Stimulated activated CD8-positive, alpha-beta memory T cell treated with anti-CD3 and anti-CD28 coated beads, Interleukin-12 subunit alpha, Interleukin-12 subunit beta, amount 100 ng/mL, for 24 hours (primary cell): ENCODE results near the gene SORL1.
"Not testable (repeated sequence)": the region's sequence is repeated elsewhere in the genome, so short reads cannot be mapped to it uniquely, and the experiment has no call there.

ENCODE experiments used
- DNase-seq: peaks from one replicate; pipeline ENCODE4 v3.0.0-alpha.2; 2020; ENCODE audit errors: extremely low read depth

The SORL1 gene

DNA sequence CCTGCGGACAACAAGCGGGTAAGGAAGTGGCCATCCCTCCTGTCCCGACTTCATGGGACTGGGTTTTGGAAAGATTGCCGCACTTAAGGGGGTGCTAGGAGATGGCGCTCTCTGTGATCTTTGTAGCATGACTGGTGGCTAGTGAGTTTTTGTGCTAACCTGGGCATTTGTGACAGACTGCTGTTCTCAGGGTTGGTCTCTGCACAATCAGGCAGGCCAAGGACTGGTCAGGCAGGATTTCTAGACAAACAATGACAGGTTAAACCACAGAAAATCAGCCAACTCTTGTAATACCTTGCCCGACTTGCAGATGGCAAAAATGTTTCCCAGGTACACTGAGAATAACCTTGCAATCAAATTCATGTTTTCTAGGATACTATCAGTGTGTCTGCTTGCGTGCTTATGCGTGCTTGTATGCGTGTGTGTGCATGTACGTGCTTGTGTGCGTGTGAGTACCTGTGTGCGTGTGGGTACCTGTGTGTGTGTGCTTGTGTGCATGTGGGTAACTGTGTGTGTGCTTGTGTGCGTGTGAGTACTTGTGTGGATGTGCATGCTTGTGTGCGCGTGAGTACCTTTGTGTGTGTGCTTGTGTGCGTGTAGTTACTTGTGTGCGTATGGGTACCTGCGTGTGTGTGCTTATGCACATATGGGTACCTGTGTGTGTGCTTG is 26.2 kb downstream of the SORL1 start:
- DNase-seq = no peak

DNA sequence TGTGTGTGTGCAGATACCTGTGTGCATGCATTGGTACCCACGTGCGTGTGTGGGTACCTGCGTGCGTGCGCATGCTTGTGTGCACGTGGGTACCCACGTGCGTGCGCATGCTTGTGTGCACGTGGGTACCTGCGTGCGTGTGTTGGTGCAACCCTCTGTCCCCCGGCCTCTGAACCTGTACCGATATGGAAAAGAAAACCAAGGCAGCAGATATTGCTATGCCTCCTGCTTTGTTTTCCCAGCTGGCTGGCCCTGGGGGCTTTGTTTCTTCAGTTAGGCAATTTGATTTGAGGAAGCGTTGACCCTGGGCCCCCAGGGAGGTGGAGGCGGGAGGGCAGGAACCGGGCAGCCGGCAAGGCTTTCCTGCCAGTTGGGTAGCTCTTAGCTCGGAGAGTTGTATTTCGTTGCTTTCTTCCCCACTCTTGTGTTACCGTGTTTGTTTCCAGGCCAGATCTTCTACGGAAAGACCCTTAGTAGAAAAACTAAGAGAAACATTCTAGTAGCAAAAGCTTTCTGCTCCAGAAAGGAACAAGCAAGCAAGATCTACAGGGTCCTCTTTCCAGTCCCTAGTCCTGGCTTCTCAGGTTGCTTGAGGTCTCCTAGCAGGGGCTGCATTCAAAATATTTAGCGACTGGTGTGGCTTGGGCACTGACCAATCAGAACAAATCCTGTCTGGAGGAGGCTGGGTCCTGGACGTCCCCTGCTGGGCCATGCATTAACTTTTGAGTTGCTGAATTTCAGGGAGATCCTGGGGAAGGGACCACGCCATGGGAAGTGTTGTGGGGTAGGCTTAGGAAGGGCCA is 27.0 kb downstream of the SORL1 start:
- DNase-seq = no peak

DNA sequence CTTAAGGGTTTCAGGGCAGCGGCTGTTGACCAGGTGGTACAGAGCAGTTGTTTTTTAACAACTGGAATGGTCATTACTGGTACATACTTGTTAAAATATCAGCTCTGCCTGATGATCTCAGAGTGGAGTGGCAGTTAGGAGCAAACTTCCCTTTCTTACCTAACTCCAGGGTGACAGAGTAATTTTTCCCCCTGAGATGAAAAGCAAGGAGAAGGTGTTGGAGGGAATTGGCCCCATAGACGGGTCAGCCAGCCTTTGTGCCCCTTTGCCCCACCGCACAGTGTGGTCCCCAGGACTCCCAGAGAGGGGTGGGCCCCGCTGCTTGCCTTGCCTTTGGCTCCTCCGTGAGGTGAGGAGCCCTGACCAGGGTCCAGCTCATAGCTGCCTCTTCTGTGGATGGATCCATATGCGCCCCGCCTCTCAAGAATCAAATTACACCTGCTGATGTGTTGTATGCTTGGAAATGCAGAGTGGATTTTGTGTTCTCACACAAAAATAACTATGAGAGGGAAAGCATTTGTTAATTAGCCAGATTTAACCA is 27.7 kb downstream of the SORL1 start:
- no peak for DNase-seq

DNA sequence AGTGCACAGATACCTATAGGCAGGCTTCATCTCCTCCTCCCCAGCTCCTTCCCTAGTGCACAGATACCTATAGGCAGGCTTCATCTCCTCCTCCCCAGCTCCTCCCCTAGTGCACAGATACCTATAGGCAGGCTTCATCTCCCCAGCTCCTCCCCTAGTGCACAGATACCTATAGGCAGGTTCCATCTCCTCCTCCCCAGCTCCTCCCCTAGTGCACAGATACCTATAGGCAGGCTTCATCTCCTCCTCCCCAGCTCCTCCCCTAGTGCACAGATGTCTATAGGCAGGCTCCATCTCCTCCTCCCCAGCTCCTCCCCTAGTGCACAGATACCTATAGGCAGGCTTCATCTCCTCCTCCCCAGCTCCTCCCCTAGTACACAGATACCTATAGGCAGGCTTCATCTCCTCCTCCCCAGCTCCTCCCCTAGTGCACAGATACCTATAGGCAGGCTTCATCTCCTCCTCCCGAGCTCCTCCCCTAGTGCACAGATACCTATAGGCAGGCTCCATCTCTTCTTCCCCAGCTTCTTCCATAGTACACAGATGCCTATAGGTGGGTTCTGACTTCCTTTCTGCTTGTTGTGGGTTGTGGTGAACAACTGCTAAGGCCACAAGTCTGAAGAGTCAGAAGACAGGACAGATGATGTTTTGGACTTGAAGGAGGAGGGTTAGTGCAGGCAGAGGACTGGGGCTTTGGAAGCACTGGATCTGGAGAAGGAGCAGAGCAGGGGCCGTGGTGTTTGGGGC is 29.5 kb downstream of the SORL1 start:
- DNase-seq = not testable (repeated sequence)

DNA sequence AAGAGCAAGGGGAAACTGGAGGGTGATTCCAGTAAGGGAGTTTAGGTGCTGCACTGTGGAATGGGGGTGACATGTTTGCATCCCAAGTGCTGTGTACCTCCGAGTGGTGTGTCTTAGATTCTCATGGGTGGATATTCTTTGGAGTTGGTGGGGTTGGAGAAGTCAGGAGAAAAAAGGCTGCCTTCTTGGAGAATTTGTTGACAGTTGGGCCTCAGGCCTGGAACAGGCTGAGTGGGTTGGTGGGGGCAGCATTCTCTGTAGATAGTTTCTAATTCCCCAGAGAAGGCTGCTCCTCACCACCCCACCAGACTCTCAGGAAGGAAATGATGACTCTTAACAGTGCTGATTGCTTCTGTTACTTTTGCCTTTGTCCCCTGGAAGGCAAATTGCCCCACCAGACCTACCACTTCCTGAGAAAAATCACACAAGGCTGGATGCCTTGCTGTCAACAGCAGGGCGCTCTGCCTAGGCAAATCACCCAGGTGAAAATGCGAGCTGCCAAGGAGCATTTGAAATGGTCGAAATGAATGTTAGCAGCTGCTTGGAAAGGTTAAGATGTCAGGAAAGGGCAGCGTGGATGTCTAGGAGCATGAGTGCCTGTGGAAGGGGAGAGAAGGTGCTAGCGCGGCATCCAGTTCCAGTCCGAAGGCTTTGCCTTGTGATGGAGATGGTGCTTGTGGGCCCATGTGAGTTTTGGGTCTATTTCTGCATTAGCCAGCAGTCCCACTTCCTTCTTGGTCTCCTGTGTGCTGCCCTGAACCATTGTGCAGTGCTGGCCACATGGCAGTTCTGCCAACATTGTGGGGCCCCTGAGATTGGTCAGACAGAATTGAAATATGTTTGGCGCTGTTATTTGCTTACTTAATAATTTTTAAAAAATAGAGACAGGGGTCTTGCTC is 30.4 kb downstream of the SORL1 start:
- DNase-seq = no peak

DNA sequence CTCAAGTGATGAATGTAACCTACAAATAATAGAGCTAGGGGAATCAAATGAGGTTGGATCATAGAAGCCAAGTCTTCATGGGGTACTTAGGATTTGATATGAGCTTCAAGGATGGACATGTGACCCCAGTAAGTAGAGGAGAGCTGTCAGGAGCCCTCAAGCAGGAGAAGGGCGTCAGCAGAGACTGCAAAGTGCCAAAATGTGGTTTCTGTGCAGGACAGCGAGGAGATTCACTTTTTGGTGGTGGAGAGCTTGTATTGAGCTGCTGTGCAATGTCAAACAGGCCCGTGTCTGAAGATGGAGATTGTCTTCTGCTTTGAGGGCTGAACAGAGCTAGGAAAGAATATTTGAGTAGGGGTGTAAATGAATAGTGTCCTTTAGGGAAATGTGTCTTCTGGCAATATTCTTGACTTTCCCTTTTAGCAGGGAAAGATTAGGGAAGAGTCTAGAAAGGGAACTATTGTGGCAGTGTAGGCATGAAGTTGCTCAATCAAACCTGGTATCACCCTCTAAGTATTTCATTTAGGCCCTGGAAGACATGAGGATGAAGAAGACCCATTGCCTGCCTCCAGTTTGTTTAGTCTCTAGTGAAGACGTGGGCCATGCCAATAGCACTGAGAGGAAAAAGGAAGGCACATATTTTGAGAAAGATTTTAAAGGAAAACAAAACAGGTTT is 31.8 kb downstream of the SORL1 start:
- DNase-seq = no peak

GRCh38 chr11:121485216-121485615 is 33.1 kb downstream of the SORL1 start:
- no peak for DNase-seq

- DNase-seq = no peak
These were observed 33.9 kb downstream of the SORL1 start for GRCh38 chr11:121486054-121486453.

DNA sequence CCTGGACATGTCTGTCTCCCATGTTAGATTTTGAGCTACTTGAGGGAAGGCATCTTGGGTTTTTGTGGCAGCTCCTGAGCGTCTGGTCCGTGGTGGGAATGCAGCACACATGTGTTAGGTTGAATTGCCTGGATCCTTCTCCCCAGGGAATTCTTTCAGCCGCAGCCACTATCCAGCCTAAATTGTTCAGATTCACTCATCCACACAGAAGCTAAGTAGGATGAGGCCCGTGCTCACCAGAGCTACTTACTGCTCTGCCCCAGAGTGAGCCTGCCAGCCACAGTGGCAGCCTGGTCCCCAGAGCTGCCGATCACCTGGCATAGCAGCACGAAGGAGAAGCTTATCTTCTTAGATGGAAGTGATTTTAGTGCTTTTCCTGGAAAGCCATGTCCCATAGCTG is 35.1 kb downstream of the SORL1 start:
- DNase-seq = no peak

GRCh38 chr11:121488170-121488569 is 36.1 kb downstream of the SORL1 start:
- DNase-seq = no peak

GRCh38 chr11:121488641-121489040 is 36.5 kb downstream of the SORL1 start:
- no peak for DNase-seq

GRCh38 chr11:121489823-121490222 is 37.7 kb downstream of the SORL1 start:
- DNase-seq = no peak

GRCh38 chr11:121494355-121495099 is 42.4 kb downstream of the SORL1 start:
- DNase-seq = no peak

- DNase-seq = no peak
These were observed 45.3 kb downstream of the SORL1 start for GRCh38 chr11:121497176-121497998.

DNA sequence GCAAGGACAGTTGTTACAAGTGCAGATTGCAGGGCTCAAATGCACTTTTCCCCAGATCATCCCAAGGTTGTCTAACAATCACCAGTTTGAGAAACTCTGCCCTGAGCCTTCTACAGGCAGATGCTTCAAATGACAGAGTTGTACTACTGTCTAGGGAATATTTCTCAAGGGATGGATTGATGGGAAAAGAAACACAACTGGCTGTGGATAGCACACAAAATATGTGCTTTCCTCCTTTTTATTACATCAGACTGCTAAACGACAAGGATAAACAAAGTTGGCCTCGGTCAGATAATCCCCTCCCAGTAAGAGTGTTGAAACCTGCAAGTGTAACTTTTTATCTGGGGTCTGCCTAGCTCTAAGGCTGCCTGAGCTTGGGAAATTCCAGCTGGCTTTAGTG is 47.3 kb downstream of the SORL1 start:
- no peak for DNase-seq

- no peak for DNase-seq
These were observed 48.2 kb downstream of the SORL1 start for GRCh38 chr11:121500275-121500674.

GRCh38 chr11:121500717-121501116 is 48.6 kb downstream of the SORL1 start:
- DNase-seq = no peak

DNA sequence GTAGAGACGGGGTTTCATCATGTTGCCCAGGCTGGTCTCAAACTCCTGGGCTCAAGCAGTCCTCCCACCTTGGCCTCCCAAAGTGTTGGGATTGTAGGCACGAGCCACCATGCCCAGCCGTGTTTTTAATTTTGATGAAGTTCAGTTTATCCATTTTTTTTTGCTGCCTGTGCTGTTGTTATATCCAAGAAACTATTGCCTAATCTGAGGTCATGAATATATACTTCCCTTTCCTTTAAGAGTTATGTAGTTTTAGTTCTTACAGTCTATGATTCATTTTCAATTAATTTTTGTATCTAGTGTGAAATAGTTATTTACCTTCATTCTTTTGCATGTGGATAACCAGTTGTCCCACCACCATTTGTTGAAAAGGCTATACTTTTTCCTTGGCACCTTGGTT is 50.9 kb downstream of the SORL1 start:
- no peak for DNase-seq

- DNase-seq = not testable (repeated sequence)
These were observed 54.1 kb downstream of the SORL1 start for GRCh38 chr11:121506237-121506636.
